Measurements from ENCODE around the gene IL19.

Gene IL19

DNA sequence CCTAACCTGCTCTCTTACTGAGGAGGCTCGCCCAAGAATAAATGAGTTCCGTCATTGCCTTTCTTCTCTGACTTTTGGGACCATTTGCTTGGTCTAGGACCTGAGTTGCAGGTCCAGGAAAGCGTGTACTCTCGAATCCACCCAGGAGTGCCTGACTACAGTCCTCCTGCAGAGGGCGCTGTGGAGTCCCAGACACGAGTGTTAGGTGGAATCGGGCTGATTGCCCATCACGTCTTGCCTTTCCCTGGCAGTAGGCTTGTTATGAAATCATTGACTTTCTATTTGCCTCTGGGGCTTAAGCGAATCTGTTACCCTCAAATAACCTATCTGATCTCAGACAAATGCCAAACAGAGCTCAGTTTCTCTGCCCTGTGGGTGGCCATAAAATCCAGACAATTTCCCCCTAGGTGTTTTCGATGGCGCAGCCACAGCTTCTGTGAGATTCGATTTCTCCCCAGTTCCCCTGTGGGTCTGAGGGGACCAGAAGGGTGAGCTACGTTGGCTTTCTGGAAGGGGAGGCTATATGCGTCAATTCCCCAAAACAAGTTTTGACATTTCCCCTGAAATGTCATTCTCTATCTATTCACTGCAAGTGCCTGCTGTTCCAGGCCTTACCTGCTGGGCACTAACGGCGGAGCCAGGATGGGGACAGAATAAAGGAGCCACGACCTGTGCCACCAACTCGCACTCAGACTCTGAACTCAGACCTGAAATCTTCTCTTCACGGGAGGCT, 94.5 kb downstream of the IL19 start, which contains the start of gene IL20:
Gene IL20 (plus strand): TSS at position 685 of the 733 bp plus-strand sequence. CDS start 230 bp downstream, outside the sequence.
- H3K36me3 Mint-ChIP-seq (ENCODE audit: low read depth): no peaks in the 10 kb centered on the region
- peaks cover 2% of the 10 kb centered on the region for H3K4me1 Mint-ChIP-seq (ENCODE audit: low read depth)
- H3K27me3 Mint-ChIP-seq: peaks cover 52% of the 10 kb centered on the region
- intact Hi-C loops (cut with micrococcal nuclease): loop anchor here (1.0 to 2.0 kb wide), 2 partner anchors 48 to 117 kb away; no protein-coding TSS in a partner anchor
- H3K9me3 Mint-ChIP-seq: no peaks in the 10 kb centered on the region
- no peak within 1 kb of the TSS for H3K4me3 Mint-ChIP-seq
- no peak within 1 kb of the TSS for H3K27ac Mint-ChIP-seq

DNA sequence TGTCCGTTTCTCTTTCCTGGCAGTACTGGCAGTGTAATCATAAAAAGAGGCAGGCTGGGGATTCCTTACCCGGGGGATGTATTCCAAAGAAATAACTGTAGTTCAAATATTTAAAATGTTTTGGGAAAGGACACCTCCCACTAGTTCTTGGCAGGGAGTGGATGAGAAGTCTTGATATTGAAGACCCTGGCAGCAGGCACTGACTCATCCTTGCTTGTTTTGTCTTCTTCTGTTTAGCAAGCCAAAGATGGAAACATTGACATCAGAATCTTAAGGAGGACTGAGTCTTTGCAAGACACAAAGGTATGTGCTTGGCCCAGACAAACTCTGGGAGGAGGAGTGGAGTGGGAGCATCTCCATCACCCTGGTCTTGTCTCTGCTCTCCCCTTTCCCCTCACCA, 95.5 kb downstream of the IL19 start:
- H3K27me3 Mint-ChIP-seq: peaks cover 56% of the 10 kb centered on the region
- H3K9me3 Mint-ChIP-seq: no peaks in the 10 kb centered on the region
- no peak overlapping the region for H3K4me3 Mint-ChIP-seq
- H3K36me3 Mint-ChIP-seq (ENCODE audit: low read depth): no peaks in the 10 kb centered on the region
- no peaks in the 10 kb centered on the region for H3K4me1 Mint-ChIP-seq (ENCODE audit: low read depth)
- no peak overlapping the region for H3K27ac Mint-ChIP-seq
- intact Hi-C loops (cut with micrococcal nuclease): no loop called here

DNA sequence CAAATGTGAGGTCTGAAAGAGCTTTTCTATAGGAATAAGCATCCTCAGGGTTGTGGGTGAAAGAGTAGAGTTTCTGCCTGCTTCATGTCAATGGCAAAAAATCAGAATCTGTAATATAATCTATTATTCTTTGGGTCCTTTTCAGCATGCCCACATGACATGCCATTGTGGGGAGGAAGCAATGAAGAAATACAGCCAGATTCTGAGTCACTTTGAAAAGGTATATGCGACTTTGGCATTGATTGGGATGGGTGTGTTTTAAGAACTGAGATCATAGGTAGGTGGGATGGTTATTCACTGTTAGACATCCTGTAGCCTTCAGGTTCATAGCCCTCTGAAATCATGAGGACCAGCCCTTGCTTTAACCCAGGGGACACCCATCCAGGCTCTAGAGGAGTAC, 96.7 kb downstream of the IL19 start:
- H3K36me3 Mint-ChIP-seq (ENCODE audit: low read depth): no peaks in the 10 kb centered on the region
- H3K9me3 Mint-ChIP-seq: no peaks in the 10 kb centered on the region
- H3K4me3 Mint-ChIP-seq: no peak overlapping the region
- intact Hi-C loops (cut with micrococcal nuclease): no loop called here
- H3K27me3 Mint-ChIP-seq: peaks cover 46% of the 10 kb centered on the region
- H3K27ac Mint-ChIP-seq: no peak overlapping the region
- H3K4me1 Mint-ChIP-seq (ENCODE audit: low read depth): no peaks in the 10 kb centered on the region

DNA sequence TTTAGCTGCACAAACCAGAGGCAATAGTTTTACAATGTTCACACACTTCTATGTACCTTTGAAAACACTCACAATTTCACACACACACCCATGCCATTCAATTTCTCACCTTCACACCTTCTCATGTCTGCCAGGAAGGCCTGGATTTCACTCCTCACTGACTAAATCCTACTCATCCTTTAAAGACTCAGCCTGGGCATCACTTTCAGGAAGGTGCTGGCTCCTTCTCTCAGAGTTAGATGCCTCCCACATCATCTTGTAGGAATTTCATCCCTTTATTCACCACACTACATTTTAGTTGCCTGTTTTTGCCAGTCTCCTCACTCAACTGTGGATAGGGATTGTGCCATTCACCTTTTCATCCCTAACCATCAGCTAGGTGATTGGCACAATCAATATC, 97.1 kb downstream of the IL19 start:
- intact Hi-C loops (cut with micrococcal nuclease): no loop called here
- Mint-ChIP-seq H3K27me3 (peaks cover 46% of the 10 kb centered on the region), H3K27ac (no peak overlapping the region), H3K36me3 (ENCODE audit: low read depth) (no peaks in the 10 kb centered on the region), H3K9me3 (no peaks in the 10 kb centered on the region), H3K4me3 (no peak overlapping the region), H3K4me1 (ENCODE audit: low read depth) (no peaks in the 10 kb centered on the region)

DNA sequence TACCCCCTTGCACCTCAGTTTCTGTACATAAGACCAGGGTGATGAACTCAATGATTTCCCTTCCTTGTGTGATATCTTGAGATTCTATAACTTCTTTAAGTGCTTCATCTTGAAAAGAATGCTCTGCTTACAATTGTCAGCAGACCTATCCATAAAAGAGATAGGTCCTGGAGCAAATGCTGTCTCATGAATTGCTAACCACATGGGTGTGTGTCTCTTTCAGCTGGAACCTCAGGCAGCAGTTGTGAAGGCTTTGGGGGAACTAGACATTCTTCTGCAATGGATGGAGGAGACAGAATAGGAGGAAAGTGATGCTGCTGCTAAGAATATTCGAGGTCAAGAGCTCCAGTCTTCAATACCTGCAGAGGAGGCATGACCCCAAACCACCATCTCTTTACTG, 97.7 kb downstream of the IL19 start:
- Mint-ChIP-seq H3K4me1 (ENCODE audit: low read depth) (no peaks in the 10 kb centered on the region), H3K4me3 (no peak overlapping the region), H3K36me3 (ENCODE audit: low read depth) (no peaks in the 10 kb centered on the region), H3K27ac (no peak overlapping the region), H3K9me3 (no peaks in the 10 kb centered on the region), H3K27me3 (peaks cover 40% of the 10 kb centered on the region)
- intact Hi-C loops (cut with micrococcal nuclease): no loop called here

DNA sequence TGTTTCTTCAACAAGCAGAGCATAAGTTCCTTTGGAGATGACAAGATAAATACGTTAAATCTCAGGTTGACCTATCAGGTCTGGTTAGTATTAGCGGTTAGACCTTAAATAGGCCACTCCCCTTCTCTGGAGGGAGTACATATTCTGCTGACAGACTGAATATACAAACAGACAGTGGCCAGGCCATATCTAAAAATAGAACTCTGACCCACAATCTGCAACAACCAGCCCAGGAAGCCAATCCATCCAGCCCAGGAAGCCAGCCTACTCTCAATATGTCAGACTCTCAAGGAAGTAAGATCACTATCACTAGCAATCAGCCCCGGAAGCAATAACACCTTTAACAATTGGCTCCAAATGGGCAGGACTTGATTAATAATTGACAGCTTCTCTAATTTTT, 101.6 kb downstream of the IL19 start:
- H3K27me3 Mint-ChIP-seq: peaks cover 27% of the 10 kb centered on the region
- intact Hi-C loops (cut with micrococcal nuclease): no loop called here
- no peaks in the 10 kb centered on the region for H3K36me3 Mint-ChIP-seq (ENCODE audit: low read depth)
- no peak overlapping the region for H3K4me3 Mint-ChIP-seq
- peaks cover 9% of the 10 kb centered on the region for H3K9me3 Mint-ChIP-seq
- H3K4me1 Mint-ChIP-seq (ENCODE audit: low read depth): no peaks in the 10 kb centered on the region
- no peak overlapping the region for H3K27ac Mint-ChIP-seq

DNA sequence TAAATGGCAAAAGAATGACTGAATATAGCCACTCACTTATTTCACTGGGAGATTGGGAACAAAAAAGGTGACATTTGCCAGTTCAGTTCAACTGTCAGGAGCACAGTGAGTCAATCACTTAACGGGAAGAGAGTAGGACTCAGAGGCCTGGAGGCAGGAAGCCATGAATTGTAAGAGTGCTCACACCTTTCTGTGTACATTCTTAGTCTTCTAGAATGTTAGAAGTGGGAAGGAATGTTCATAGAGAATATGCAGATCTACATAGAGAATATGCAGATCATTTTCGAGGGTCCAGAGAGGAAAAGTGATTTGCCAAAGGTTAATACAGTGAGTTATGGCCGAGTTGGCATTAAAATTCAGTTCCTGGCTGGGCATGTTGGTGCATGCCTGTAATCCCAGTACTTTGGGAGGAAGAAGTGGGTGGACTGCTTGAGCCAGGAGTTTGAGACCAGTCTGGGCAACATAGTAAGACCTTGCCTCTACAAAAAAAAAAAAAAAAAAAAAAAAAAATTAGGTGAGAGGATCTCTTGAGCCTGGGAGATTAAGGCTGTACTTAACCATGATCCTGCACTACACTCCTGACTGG, 103.1 kb downstream of the IL19 start:
- Mint-ChIP-seq H3K36me3 (ENCODE audit: low read depth) (no peaks in the 10 kb centered on the region), H3K4me1 (ENCODE audit: low read depth) (no peaks in the 10 kb centered on the region), H3K27ac (no peak overlapping the region), H3K27me3 (peaks cover 16% of the 10 kb centered on the region), H3K4me3 (no peak overlapping the region), H3K9me3 (peaks cover 18% of the 10 kb centered on the region)
- intact Hi-C loops (cut with micrococcal nuclease): no loop called here

DNA sequence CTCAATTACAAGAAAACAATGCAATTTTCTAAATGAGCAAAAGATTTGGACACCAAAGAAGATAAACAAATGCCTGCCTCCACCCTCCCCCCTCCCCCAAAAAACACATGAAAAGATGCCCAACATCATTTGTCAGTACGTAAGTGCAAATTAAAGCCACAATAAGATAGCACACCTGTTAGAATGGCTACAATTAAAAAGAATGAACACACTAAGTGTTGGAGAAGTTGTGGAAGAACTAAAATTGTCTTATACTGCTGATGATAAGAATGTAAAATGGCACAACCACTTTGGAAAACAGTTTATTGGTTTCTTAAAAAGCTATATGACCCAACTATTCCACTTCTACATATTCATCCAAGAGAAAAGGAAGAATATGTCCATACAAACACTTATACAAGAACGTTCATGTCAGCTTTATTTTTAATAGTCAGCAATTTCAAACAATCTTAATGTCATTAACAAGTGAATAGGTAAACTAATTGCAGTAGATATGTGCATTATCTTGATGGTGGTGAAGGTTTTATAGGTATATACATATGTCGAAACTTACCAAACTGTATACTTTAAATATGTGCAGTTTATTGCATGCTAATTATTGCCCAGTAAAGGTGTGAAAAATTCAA, 105.3 kb downstream of the IL19 start:
- no peaks in the 10 kb centered on the region for H3K4me1 Mint-ChIP-seq (ENCODE audit: low read depth)
- H3K27ac Mint-ChIP-seq: no peak overlapping the region
- H3K9me3 Mint-ChIP-seq: peaks cover 27% of the 10 kb centered on the region
- intact Hi-C loops (cut with micrococcal nuclease): no loop called here
- H3K4me3 Mint-ChIP-seq: no peak overlapping the region
- H3K36me3 Mint-ChIP-seq (ENCODE audit: low read depth): no peaks in the 10 kb centered on the region
- H3K27me3 Mint-ChIP-seq: peaks cover 8% of the 10 kb centered on the region

DNA sequence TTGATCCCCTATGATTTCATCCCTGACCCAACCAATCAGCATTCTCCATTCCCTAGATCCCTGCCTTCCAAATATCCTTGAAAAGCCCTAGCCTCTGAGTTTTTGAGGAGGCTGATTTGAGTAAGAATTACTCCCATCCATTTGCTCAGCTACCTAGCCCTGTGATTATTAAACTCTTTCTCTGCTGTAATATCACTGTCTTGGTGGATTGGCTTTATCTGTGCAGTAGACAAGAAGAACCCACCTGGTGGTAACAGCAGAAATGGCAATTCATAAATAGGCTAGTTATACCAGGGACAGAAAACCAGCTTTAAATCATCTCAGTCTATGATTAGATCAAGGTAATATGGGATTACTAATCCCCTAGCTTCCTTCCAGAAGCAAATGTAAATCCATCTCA, 107.9 kb downstream of the IL19 start:
- Mint-ChIP-seq H3K9me3 (peaks cover 27% of the 10 kb centered on the region), H3K4me3 (no peak overlapping the region), H3K4me1 (ENCODE audit: low read depth) (no peaks in the 10 kb centered on the region), H3K27me3 (peaks cover 11% of the 10 kb centered on the region), H3K27ac (no peak overlapping the region), H3K36me3 (ENCODE audit: low read depth) (no peaks in the 10 kb centered on the region)
- intact Hi-C loops (cut with micrococcal nuclease): no loop called here

DNA sequence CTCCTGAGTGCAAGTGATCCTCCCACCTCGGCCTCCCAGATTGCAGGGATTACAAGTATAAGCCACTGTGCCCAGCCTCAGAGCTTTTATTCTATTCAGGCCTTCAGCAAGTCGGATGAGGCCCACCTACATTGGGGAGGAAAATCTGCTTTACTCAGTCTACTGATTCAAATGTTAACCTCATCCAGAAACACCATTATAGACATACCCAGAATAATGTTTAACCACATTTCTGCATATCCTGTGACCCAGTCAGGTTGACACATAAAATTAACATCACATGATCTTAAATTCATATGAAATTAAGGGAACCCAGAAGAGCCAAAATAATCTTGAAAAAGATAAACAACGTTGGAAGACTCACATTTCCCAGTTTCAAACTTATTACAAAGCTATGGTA, 109.7 kb downstream of the IL19 start:
- intact Hi-C loops (cut with micrococcal nuclease): no loop called here
- H3K36me3 Mint-ChIP-seq (ENCODE audit: low read depth): no peaks in the 10 kb centered on the region
- H3K27ac Mint-ChIP-seq: no peak overlapping the region
- peaks cover 27% of the 10 kb centered on the region for H3K9me3 Mint-ChIP-seq
- no peak overlapping the region for H3K4me3 Mint-ChIP-seq
- H3K27me3 Mint-ChIP-seq: peaks cover 13% of the 10 kb centered on the region
- no peaks in the 10 kb centered on the region for H3K4me1 Mint-ChIP-seq (ENCODE audit: low read depth)

DNA sequence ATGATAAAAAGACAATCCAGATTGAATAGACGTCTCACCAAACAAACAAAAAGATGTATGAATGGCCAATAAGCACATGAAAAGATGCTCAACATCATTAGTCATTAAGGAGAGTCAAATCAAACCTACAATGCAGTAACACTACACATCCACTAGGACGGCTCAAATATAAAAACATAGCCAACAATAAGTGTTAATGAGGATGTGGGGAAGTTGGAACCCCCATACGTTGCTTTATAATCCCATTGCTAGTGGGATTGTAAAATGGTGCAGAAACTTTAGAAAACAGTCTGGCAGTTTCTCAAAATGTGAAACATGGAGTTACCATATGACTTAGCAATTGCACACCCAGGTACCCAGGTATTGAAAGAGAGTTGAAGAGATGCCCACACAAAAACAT, 112.0 kb downstream of the IL19 start:
- H3K4me1 Mint-ChIP-seq (ENCODE audit: low read depth): no peaks in the 10 kb centered on the region
- H3K4me3 Mint-ChIP-seq: no peak overlapping the region
- H3K36me3 Mint-ChIP-seq (ENCODE audit: low read depth): no peaks in the 10 kb centered on the region
- H3K27me3 Mint-ChIP-seq: peaks cover 24% of the 10 kb centered on the region
- no peak overlapping the region for H3K27ac Mint-ChIP-seq
- intact Hi-C loops (cut with micrococcal nuclease): no loop called here
- peaks cover 18% of the 10 kb centered on the region for H3K9me3 Mint-ChIP-seq

DNA sequence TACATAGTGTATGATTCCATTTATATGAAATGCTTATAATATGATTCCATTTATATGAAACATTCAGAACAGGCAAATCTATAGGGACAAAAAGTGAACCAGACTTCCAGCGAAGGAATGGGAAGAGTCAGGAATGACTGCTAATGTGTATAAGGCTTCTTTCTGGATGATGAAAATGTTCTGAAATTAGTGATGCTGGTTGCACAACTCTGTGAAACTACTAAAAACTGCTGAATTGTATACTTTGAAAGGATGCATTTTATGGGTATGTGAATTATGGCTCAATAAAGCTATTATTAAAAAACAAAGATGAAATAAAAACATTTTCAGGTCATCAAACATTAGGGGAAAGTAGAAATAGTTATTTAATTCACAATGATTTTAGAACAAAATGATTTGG, 112.6 kb downstream of the IL19 start:
- H3K27me3 Mint-ChIP-seq: peaks cover 27% of the 10 kb centered on the region
- H3K4me3 Mint-ChIP-seq: no peak overlapping the region
- intact Hi-C loops (cut with micrococcal nuclease): no loop called here
- H3K9me3 Mint-ChIP-seq: peaks cover 14% of the 10 kb centered on the region
- H3K27ac Mint-ChIP-seq: no peak overlapping the region
- H3K36me3 Mint-ChIP-seq (ENCODE audit: low read depth): no peaks in the 10 kb centered on the region
- no peaks in the 10 kb centered on the region for H3K4me1 Mint-ChIP-seq (ENCODE audit: low read depth)

DNA sequence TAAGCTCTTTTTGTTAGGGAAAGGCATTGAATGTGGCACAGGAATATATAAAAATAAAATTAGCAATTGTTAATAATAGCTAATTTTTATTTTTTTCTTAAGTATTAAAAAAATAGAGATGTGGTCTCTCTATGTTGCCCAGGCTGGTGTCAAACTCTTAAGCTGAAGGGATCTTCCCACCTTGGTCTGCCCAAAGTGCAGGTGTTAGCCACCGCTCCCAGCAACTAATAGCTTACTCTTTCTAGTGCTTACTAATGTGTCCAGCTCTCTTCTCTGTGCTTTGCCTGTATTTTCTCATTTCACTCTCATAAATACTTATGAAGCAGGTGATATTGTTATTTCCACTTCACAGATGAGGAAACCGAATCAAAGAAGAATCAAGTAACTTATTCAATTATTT, 113.3 kb downstream of the IL19 start:
- H3K27ac Mint-ChIP-seq: no peak overlapping the region
- H3K9me3 Mint-ChIP-seq: peaks cover 7% of the 10 kb centered on the region
- H3K4me3 Mint-ChIP-seq: no peak overlapping the region
- intact Hi-C loops (cut with micrococcal nuclease): no loop called here
- H3K36me3 Mint-ChIP-seq (ENCODE audit: low read depth): no peaks in the 10 kb centered on the region
- H3K4me1 Mint-ChIP-seq (ENCODE audit: low read depth): no peaks in the 10 kb centered on the region
- peaks cover 30% of the 10 kb centered on the region for H3K27me3 Mint-ChIP-seq

DNA sequence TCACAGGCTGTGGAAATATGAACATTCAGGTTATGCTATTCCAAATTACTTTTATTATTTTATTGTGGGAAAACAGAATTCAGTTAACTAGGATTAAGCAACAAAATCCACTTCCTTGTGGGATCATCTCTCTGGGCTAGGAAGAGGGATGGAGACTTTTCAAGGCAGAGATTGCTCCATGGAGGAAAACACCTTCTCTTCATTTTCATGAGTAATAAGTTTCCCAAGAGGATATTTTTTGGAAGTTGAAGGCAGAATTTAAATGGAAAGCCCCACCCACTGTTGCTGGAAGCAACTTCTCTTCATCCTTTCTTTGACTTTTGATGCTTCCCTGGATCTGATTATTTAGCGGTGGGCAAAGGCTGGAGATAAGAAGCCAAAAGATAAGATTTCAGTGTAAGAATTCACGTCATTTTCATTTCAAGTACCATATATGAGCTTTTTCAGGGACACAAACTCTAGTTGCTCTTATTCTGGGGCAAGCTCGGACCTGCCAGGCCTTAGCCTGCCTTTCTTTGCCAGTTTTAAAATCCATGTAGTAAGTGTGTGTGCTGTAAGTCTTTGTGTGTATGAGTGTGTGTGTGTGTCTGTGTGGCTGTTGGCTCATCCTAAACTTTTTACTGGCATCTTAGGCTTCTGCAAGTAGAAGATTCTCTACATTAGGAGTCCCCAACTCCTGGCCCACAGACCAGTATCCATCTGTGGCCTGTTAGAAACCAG, 114.9 kb downstream of the IL19 start:
- Mint-ChIP-seq H3K4me1 (ENCODE audit: low read depth) (peaks cover 4% of the 10 kb centered on the region), H3K4me3 (no peak overlapping the region), H3K9me3 (no peaks in the 10 kb centered on the region), H3K27me3 (peaks cover 32% of the 10 kb centered on the region), H3K36me3 (ENCODE audit: low read depth) (no peaks in the 10 kb centered on the region), H3K27ac (no peak overlapping the region)
- intact Hi-C loops (cut with micrococcal nuclease): no loop called here
